AG10803 (cell line): ENCODE results near the gene PPP2R5B.

Source experiments
- DNase-seq: peaks from one replicate; pipeline ENCODE4 v3.0.0; 2010; ENCODE audit warnings: low read depth
- H3K4me3 ChIP-seq: 2 replicates; pipeline ENCODE4 v1.5.1; 2011; ENCODE audit warnings: mild to moderate bottlenecking, low read length, control low read depth
- CTCF ChIP-seq: conservative IDR thresholded peaks from 2 replicates; pipeline ENCODE4 v1.5.1; 2011; ENCODE audit warnings: mild to moderate bottlenecking, low read length, control low read depth, inconsistent platforms

PPP2R5B gene

GRCh38 chr11:64923944-64924909, at the start of gene PPP2R5B:
Gene PPP2R5B, plus strand, starts transcription at chr11:64924689. Its CDS starts 1,046 bp downstream, at chr11:64925735.
- no peak for TF ChIP-seq CTCF
- peak; percentile 93 for DNase-seq

GRCh38 chr11:64875369-64876228, 48.9 kb upstream of the PPP2R5B start:
- peak overlapping the region; percentile 100 for H3K4me3 ChIP-seq
- DNase-seq = no peak
- TF ChIP-seq CTCF = peak; percentile 17; the same call in 1 of the 2 replicates

More at GRCh38 chr11:64923944-64924909, at the start of gene PPP2R5B:
- peak within 1 kb of the TSS; percentile 85 for H3K4me3 ChIP-seq

- no peak for DNase-seq
- H3K4me3 ChIP-seq = peak overlapping the region; percentile 100
- TF ChIP-seq CTCF = no peak
These were observed 48.2 kb upstream of the PPP2R5B start for GRCh38 chr11:64876229-64876750.

GRCh38 chr11:64876835-64877341, 47.6 kb upstream of the PPP2R5B start:
- peak overlapping the region; percentile 100 for H3K4me3 ChIP-seq
- TF ChIP-seq CTCF = no peak
- peak; percentile 88 for DNase-seq

- peak overlapping the region; percentile 100 for H3K4me3 ChIP-seq
- no peak for DNase-seq
- TF ChIP-seq CTCF = no peak
These were observed 46.9 kb upstream of the PPP2R5B start for GRCh38 chr11:64877390-64878222.

DNA sequence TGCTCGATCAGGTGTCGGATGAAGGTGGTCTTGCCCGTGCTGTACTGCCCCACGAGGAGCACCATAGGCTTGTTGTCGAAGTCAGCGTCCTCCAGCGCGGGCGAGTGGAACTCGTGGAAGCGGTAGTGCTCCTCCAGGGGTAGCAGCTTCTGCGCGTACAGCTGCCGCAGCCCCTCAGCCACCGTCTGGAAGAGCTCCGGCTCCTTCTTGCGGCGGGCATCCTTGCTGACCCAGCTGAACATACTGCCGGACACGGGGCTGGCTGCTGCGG, 46.3 kb upstream of the PPP2R5B start:
- peak overlapping the region; percentile 100 for H3K4me3 ChIP-seq
- no peak for DNase-seq
- TF ChIP-seq CTCF = no peak
